Skin of body (tissue), 2 donors: ENCODE data around the gene C1orf115. TPM values are rescaled to one million over a fixed set of nuclear protein-coding genes. Genes with fewer than 3 reads are reported as not detected.
"Not testable (repeated sequence)": the region's sequence is repeated elsewhere in the genome, so short reads cannot be mapped to it uniquely, and the experiment has no call there.

Source experiments
- DNase-seq: peaks from one replicate; lab custom pipeline; 2025; lab: John Stamatoyannopoulos, UW
- total RNA-seq: library from RNA; depleted of rRNA; stranded (reverse); fragments of >200 nt; gene quantifications from one replicate; pipeline ENCODE4 v1.2.3, GENCODE V29; 2014

C1orf115 gene
- total RNA-seq, 1 donor from 2014 or later, result 12.7 TPM

GRCh38 chr1:220694866-220695382 is 4.8 kb downstream of the C1orf115 start:
- DNase-seq, result no peak

GRCh38 chr1:220695426-220695825 is 5.3 kb downstream of the C1orf115 start:
- DNase-seq, result no peak

- no peak for DNase-seq
Measured at GRCh38 chr1:220696226-220696862, 6.2 kb downstream of the C1orf115 start.

GRCh38 chr1:220696863-220697231 is 6.7 kb downstream of the C1orf115 start:
- DNase-seq, result no peak

- no peak for DNase-seq
Measured at GRCh38 chr1:220697326-220697725, 7.2 kb downstream of the C1orf115 start.

GRCh38 chr1:220698607-220699016 is 8.4 kb downstream of the C1orf115 start:
- DNase-seq, result no peak

GRCh38 chr1:220699044-220699443 is 8.9 kb downstream of the C1orf115 start:
- no peak for DNase-seq

- no peak for DNase-seq
Measured at GRCh38 chr1:220700556-220701179, 10.5 kb downstream of the C1orf115 start.

GRCh38 chr1:220701974-220702373 is 11.8 kb downstream of the C1orf115 start:
- no peak for DNase-seq

- no peak for DNase-seq
Measured at GRCh38 chr1:220702733-220703270, 12.6 kb downstream of the C1orf115 start.

GRCh38 chr1:220703305-220703704 is 13.1 kb downstream of the C1orf115 start:
- DNase-seq, result no peak

- no peak for DNase-seq
Measured at GRCh38 chr1:220705782-220706181, 15.6 kb downstream of the C1orf115 start.

- DNase-seq, result no peak
Measured at GRCh38 chr1:220706480-220706879, 16.3 kb downstream of the C1orf115 start.

- DNase-seq, result no peak
Measured at GRCh38 chr1:220707160-220707559, 17.0 kb downstream of the C1orf115 start.

- DNase-seq, result no peak
Measured at GRCh38 chr1:220708244-220708643, 18.1 kb downstream of the C1orf115 start.

GRCh38 chr1:220708936-220709801 is 19.0 kb downstream of the C1orf115 start:
- DNase-seq, result no peak

- DNase-seq, result no peak
Measured at GRCh38 chr1:220710333-220710732, 20.2 kb downstream of the C1orf115 start.

- DNase-seq, result no peak
Measured at GRCh38 chr1:220711056-220711809, 21.1 kb downstream of the C1orf115 start.

GRCh38 chr1:220715986-220716385 is 25.8 kb downstream of the C1orf115 start:
- not testable (repeated sequence) for DNase-seq

GRCh38 chr1:220717800-220718640 is 27.9 kb downstream of the C1orf115 start:
- no peak for DNase-seq
